Measurements from ENCODE around the gene RBKS. TPM values are rescaled to one million over a fixed set of nuclear protein-coding genes. Genes with fewer than 3 reads are reported as not detected.

Gene RBKS
- total RNA-seq, 1 experiment from 2014 or later = 3.3 TPM

- intact Hi-C loops (cut with micrococcal nuclease; ENCODE audit: unreplicated experiment) = no loop called here
- no peak for DNase-seq
- BruUV-seq (replicated peaks) = no TSS peak
- Mint-ChIP-seq H3K27me3 (ENCODE audit: unreplicated experiment) (no peaks in the 10 kb centered on the region), H3K27ac (ENCODE audit: unreplicated experiment) (no peak overlapping the region), H3K4me3 (ENCODE audit: low read depth, unreplicated experiment) (no peak overlapping the region), H3K4me1 (ENCODE audit: low read depth, unreplicated experiment) (peaks cover 9% of the 10 kb centered on the region), H3K9me3 (ENCODE audit: low read depth, unreplicated experiment) (no peaks in the 10 kb centered on the region), H3K36me3 (ENCODE audit: insufficient read depth, unreplicated experiment) (peaks cover 16% of the 10 kb centered on the region)
- TF ChIP-seq CTCF (IDR thresholded peaks at IDR 0.05; ENCODE audit: unreplicated experiment) = no peak
- CTCF ChIA-PET = interaction anchor here (1.5 kb wide), 1 partner anchor 8 kb away, joined by 3 read pairs; no protein-coding TSS in a partner anchor
Measured at GRCh38 chr2:27781496-27781895, 108.7 kb downstream of the RBKS start.

GRCh38 chr2:27779417-27780055, 110.7 kb downstream of the RBKS start:
- Mint-ChIP-seq H3K4me3 (ENCODE audit: low read depth, unreplicated experiment) (no peak overlapping the region), H3K27ac (ENCODE audit: unreplicated experiment) (no peak overlapping the region), H3K36me3 (ENCODE audit: insufficient read depth, unreplicated experiment) (peaks cover 36% of the 10 kb centered on the region), H3K4me1 (ENCODE audit: low read depth, unreplicated experiment) (peaks cover 21% of the 10 kb centered on the region), H3K27me3 (ENCODE audit: unreplicated experiment) (no peaks in the 10 kb centered on the region), H3K9me3 (ENCODE audit: low read depth, unreplicated experiment) (no peaks in the 10 kb centered on the region)
- no TSS peak for BruUV-seq (replicated peaks)
- no peak for TF ChIP-seq CTCF (IDR thresholded peaks at IDR 0.05; ENCODE audit: unreplicated experiment)
- DNase-seq = no peak
- intact Hi-C loops (cut with micrococcal nuclease; ENCODE audit: unreplicated experiment) = no loop called here
- CTCF ChIA-PET = no interaction called here

GRCh38 chr2:27776696-27777095, 113.5 kb downstream of the RBKS start:
- CTCF ChIA-PET = interaction anchor here (0.6 kb wide), 1 partner anchor 13 kb away, joined by 3 read pairs; no protein-coding TSS in a partner anchor

GRCh38 chr2:27776097-27776496, 114.1 kb downstream of the RBKS start:
- no peaks in the 10 kb centered on the region for H3K27me3 Mint-ChIP-seq (ENCODE audit: unreplicated experiment)
- intact Hi-C loops (cut with micrococcal nuclease; ENCODE audit: unreplicated experiment) = no loop called here
- CTCF ChIA-PET = interaction anchor here (0.6 kb wide), 1 partner anchor 14 kb away, joined by 3 read pairs; no protein-coding TSS in a partner anchor
- H3K36me3 Mint-ChIP-seq (ENCODE audit: insufficient read depth, unreplicated experiment) = peaks cover 64% of the 10 kb centered on the region
- no TSS peak for BruUV-seq (replicated peaks)
- H3K9me3 Mint-ChIP-seq (ENCODE audit: low read depth, unreplicated experiment) = no peaks in the 10 kb centered on the region
- peaks cover 45% of the 10 kb centered on the region for H3K4me1 Mint-ChIP-seq (ENCODE audit: low read depth, unreplicated experiment)
- TF ChIP-seq CTCF (IDR thresholded peaks at IDR 0.05; ENCODE audit: unreplicated experiment) = no peak
- DNase-seq = no peak
- H3K4me3 Mint-ChIP-seq (ENCODE audit: low read depth, unreplicated experiment) = no peak overlapping the region
- H3K27ac Mint-ChIP-seq (ENCODE audit: unreplicated experiment) = peak overlapping the region; percentile 44

More at GRCh38 chr2:27776696-27777095, 113.5 kb downstream of the RBKS start:
- intact Hi-C loops (cut with micrococcal nuclease; ENCODE audit: unreplicated experiment) = no loop called here
- no peak for TF ChIP-seq CTCF (IDR thresholded peaks at IDR 0.05; ENCODE audit: unreplicated experiment)
- BruUV-seq (replicated peaks) = no TSS peak
- H3K9me3 Mint-ChIP-seq (ENCODE audit: low read depth, unreplicated experiment) = no peaks in the 10 kb centered on the region
- no peak for DNase-seq
- peaks cover 58% of the 10 kb centered on the region for H3K36me3 Mint-ChIP-seq (ENCODE audit: insufficient read depth, unreplicated experiment)
- H3K27ac Mint-ChIP-seq (ENCODE audit: unreplicated experiment) = no peak overlapping the region
- no peak overlapping the region for H3K4me3 Mint-ChIP-seq (ENCODE audit: low read depth, unreplicated experiment)
- peaks cover 41% of the 10 kb centered on the region for H3K4me1 Mint-ChIP-seq (ENCODE audit: low read depth, unreplicated experiment)
- no peaks in the 10 kb centered on the region for H3K27me3 Mint-ChIP-seq (ENCODE audit: unreplicated experiment)
